Mesendoderm (in vitro differentiated cells): ENCODE measurements around the gene IDS.
"Not testable (repeated sequence)": the region's sequence is repeated elsewhere in the genome, so short reads cannot be mapped to it uniquely, and the experiment has no call there.

Source experiments
- DNase-seq: peaks from one replicate; pipeline ENCODE4 v3.0.0; 2013
- H2AK5ac ChIP-seq: 2 replicates; pipeline ENCODE4 v1.6.1; 2013; ENCODE audit warnings: low read length, inconsistent platforms
- H2BK120ac ChIP-seq: 2 replicates; pipeline ENCODE4 v1.6.1; 2013; ENCODE audit warnings: low read depth, mild to moderate bottlenecking, low read length, moderate library complexity, mixed read lengths
- H2BK15ac ChIP-seq: replicated peaks from 2 replicates; pipeline ENCODE4 v1.6.1; 2013; ENCODE audit warnings: low read depth, mild to moderate bottlenecking, moderate library complexity
- H2BK5ac ChIP-seq: 2 replicates; pipeline ENCODE4 v1.6.1; 2013; ENCODE audit warnings: low read length, inconsistent platforms
- H3K18ac ChIP-seq: 2 replicates; pipeline ENCODE4 v1.6.1; 2013; ENCODE audit warnings: mild to moderate bottlenecking, low read length, mixed read lengths
- H3K23ac ChIP-seq: one replicate; pipeline ENCODE4 v1.6.1; 2013; ENCODE audit warnings: low read length
- H3K27ac ChIP-seq: 2 replicates; pipeline ENCODE4 v1.5.1; 2013; ENCODE audit warnings: low read depth, mild to moderate bottlenecking, inconsistent platforms, low read length, moderate library complexity
- H3K27me3 ChIP-seq: 2 replicates; pipeline ENCODE4 v1.6.1; 2013; ENCODE audit warnings: low read length, control low read depth, mild to moderate bottlenecking, inconsistent platforms; ENCODE audit not compliant: insufficient read depth, poor library complexity
- H3K36me3 ChIP-seq: 2 replicates; pipeline ENCODE4 v1.6.1; 2013; ENCODE audit warnings: low read length, inconsistent platforms; ENCODE audit not compliant: control insufficient read depth, insufficient read depth
- H3K4ac ChIP-seq: one replicate; pipeline ENCODE4 v1.6.1; 2013; ENCODE audit warnings: low read depth, mild to moderate bottlenecking, low read length, moderate library complexity
- H3K4me1 ChIP-seq: 2 replicates; pipeline ENCODE4 v1.6.1; 2013; ENCODE audit warnings: low read depth, low read length, inconsistent platforms; ENCODE audit not compliant: control insufficient read depth
- H3K4me2 ChIP-seq: 2 replicates; pipeline ENCODE4 v1.6.1; 2013; ENCODE audit warnings: low read length
- H3K4me3 ChIP-seq: 2 replicates; pipeline ENCODE4 v1.5.1; 2013; ENCODE audit warnings: mild to moderate bottlenecking, low read length
- H3K56ac ChIP-seq: one replicate; pipeline ENCODE4 v1.6.1; 2013; ENCODE audit warnings: low read length
- H3K79me1 ChIP-seq: 2 replicates; pipeline ENCODE4 v1.6.1; 2013; ENCODE audit warnings: low read length, inconsistent platforms
- H3K79me2 ChIP-seq: 2 replicates; pipeline ENCODE4 v1.6.1; 2013; ENCODE audit warnings: mild to moderate bottlenecking, low read length; ENCODE audit not compliant: control insufficient read depth, insufficient read depth
- H3K9ac ChIP-seq: 2 replicates; pipeline ENCODE4 v1.6.1; 2013; ENCODE audit warnings: low read length, inconsistent platforms
- H4K5ac ChIP-seq: one replicate; pipeline ENCODE4 v1.6.1; 2013; ENCODE audit warnings: low read length
- H4K8ac ChIP-seq: one replicate; pipeline ENCODE4 v1.6.1; 2013; ENCODE audit warnings: low read depth, mild to moderate bottlenecking, control low read depth, low read length, moderate library complexity
- WGBS: extraction: QIAGEN DNeasy Blood & Tissue Kit; methylation state at CpG from one replicate; pipeline ENCODE4 v1.1.7; 2013; ENCODE audit warnings: low lambda C conversion rate, missing lambda C conversion rate; ENCODE audit not compliant: insufficient coverage; ENCODE audit errors: extremely low coverage; 5-methylcytosine and 5-hydroxymethylcytosine counted together

IDS gene

GRCh38 chrX:149488008-149488407, 17.1 kb downstream of the IDS start:
- not testable (repeated sequence) for H2AK5ac ChIP-seq, H3K4me1 ChIP-seq, H3K79me2 ChIP-seq, H2BK120ac ChIP-seq, H3K4me2 ChIP-seq, DNase-seq, H3K56ac ChIP-seq, H3K36me3 ChIP-seq, H4K5ac ChIP-seq, H2BK5ac ChIP-seq, H3K79me1 ChIP-seq, H3K18ac ChIP-seq, H3K27ac ChIP-seq, H3K4me3 ChIP-seq, H2BK15ac ChIP-seq, H3K4ac ChIP-seq, H3K27me3 ChIP-seq, H4K8ac ChIP-seq, H3K9ac ChIP-seq, H3K23ac ChIP-seq
- no CpG with 5 or more reads among the region's 9 CpGs for WGBS

DNA sequence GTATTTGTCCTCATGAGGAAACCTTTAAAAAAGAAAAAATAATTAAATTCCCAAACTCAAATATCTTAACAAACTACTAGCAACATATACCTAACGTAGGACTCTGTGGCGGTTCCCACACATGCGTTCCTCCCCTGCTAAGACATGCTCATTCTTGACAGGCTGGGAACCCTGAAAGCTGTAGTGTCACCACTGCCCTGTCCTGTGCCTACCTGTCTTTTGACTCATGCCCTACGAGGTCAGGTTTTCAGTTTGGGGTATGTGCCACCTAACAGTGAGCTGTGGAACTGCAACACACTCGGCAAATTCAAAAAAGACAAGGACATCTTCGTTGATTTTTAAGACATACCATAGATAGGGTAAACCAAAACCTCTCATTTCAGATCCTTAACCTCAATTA, 17.8 kb downstream of the IDS start:
- Histone ChIP-seq H3K4me3 (no peak overlapping the region), H3K27me3 (no peaks in the 10 kb centered on the region), H3K18ac (no peak overlapping the region), H3K79me2 (no peaks in the 10 kb centered on the region), H3K36me3 (no peaks in the 10 kb centered on the region), H3K79me1 (no peaks in the 10 kb centered on the region), H4K5ac (no peak overlapping the region), H3K23ac (no peak overlapping the region), H4K8ac (no peak overlapping the region), H3K4me1 (no peaks in the 10 kb centered on the region), H2AK5ac (no peak overlapping the region), H3K4me2 (no peak overlapping the region), H2BK15ac (no peak overlapping the region), H3K27ac (no peak overlapping the region), H3K9ac (no peak overlapping the region), H2BK5ac (no peak overlapping the region), H3K4ac (no peak overlapping the region), H2BK120ac (no peak overlapping the region), H3K56ac (no peak overlapping the region)
- no CpG with 5 or more reads among the region's 6 CpGs for WGBS
- DNase-seq = peak; percentile 41

DNA sequence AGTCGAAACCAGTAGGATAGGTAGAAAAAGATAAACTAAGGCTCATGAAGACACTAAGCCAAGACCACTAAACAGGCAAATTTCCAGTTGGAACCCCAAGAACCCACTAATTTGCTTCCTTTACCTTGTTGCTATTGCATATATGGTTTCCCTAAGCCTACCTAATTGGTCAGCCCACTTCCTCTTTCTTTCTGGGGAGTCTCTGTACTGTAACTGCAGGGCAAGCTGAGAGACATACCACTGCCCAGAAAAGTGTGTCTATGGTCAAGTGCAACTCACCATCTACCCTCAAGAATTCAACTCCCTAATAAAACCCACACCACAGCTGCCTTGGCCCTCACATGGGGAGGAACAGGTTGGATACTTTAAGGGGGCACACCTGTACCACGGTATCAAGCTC, 28.6 kb downstream of the IDS start:
- Histone ChIP-seq H2AK5ac (no peak overlapping the region), H3K18ac (no peak overlapping the region), H2BK5ac (no peak overlapping the region), H3K4me3 (no peak overlapping the region), H4K5ac (no peak overlapping the region), H3K27me3 (no peaks in the 10 kb centered on the region), H3K79me2 (no peaks in the 10 kb centered on the region), H3K4ac (no peak overlapping the region), H4K8ac (no peak overlapping the region), H3K79me1 (no peaks in the 10 kb centered on the region), H2BK15ac (no peak overlapping the region), H2BK120ac (no peak overlapping the region), H3K56ac (no peak overlapping the region), H3K27ac (no peak overlapping the region), H3K4me1 (no peaks in the 10 kb centered on the region), H3K23ac (no peak overlapping the region), H3K36me3 (no peaks in the 10 kb centered on the region), H3K4me2 (no peak overlapping the region), H3K9ac (no peak overlapping the region)
- DNase-seq = no peak
- no CpG with 5 or more reads among the region's 2 CpGs for WGBS

DNA sequence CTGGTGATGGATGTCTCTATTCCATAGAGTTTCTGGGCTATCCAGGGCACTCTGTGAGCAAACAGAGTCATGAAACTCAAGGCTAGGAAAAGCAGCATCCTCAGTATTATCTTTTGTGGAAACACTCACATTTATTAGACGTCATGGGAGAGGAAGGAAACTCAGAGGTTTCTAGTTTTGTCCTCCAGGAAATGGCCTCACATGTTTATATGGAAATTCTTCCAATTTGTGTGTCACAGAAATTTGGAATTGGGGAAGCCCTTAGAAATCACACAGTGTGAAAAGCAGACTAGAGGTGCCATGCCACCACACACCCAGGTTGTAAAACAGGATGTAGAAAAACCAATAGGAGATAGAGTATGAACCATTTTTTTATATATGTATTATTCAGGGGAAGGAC, 31.1 kb downstream of the IDS start:
- Histone ChIP-seq H3K4me2 (no peak overlapping the region), H3K4ac (no peak overlapping the region), H2BK120ac (no peak overlapping the region), H4K8ac (no peak overlapping the region), H3K23ac (no peak overlapping the region), H3K27me3 (no peaks in the 10 kb centered on the region), H3K56ac (no peak overlapping the region), H2AK5ac (no peak overlapping the region), H2BK15ac (no peak overlapping the region), H3K36me3 (no peaks in the 10 kb centered on the region), H4K5ac (no peak overlapping the region), H3K4me3 (no peak overlapping the region), H2BK5ac (no peak overlapping the region), H3K18ac (no peak overlapping the region), H3K79me1 (no peaks in the 10 kb centered on the region), H3K4me1 (no peaks in the 10 kb centered on the region), H3K27ac (no peak overlapping the region), H3K9ac (no peak overlapping the region), H3K79me2 (no peaks in the 10 kb centered on the region)
- DNase-seq = no peak
- WGBS = no CpG with 5 or more reads among the region's 1 CpG

- Histone ChIP-seq H3K4me3 (no peak overlapping the region), H3K36me3 (no peaks in the 10 kb centered on the region), H2BK15ac (no peak overlapping the region), H2BK120ac (no peak overlapping the region), H3K27me3 (no peaks in the 10 kb centered on the region), H2BK5ac (no peak overlapping the region), H4K8ac (no peak overlapping the region), H3K56ac (no peak overlapping the region), H3K18ac (no peak overlapping the region), H3K79me1 (no peaks in the 10 kb centered on the region), H4K5ac (no peak overlapping the region), H3K4me1 (no peaks in the 10 kb centered on the region), H3K27ac (no peak overlapping the region), H3K4me2 (no peak overlapping the region), H3K23ac (no peak overlapping the region), H3K79me2 (no peaks in the 10 kb centered on the region), H3K4ac (no peak overlapping the region), H3K9ac (no peak overlapping the region), H2AK5ac (no peak overlapping the region)
- DNase-seq = no peak
- no CpG with 5 or more reads among the region's 1 CpG for WGBS
Measured at GRCh38 chrX:149473092-149473491, 32.0 kb downstream of the IDS start.

- Histone ChIP-seq H2BK15ac (no peak overlapping the region), H3K56ac (no peak overlapping the region), H2AK5ac (no peak overlapping the region), H3K9ac (no peak overlapping the region), H4K5ac (no peak overlapping the region), H3K23ac (no peak overlapping the region), H3K79me1 (no peaks in the 10 kb centered on the region), H3K4me2 (no peak overlapping the region), H2BK120ac (no peak overlapping the region), H3K27ac (no peak overlapping the region), H3K4me3 (no peak overlapping the region), H3K4me1 (no peaks in the 10 kb centered on the region), H3K18ac (no peak overlapping the region), H3K4ac (no peak overlapping the region), H3K79me2 (no peaks in the 10 kb centered on the region), H3K27me3 (no peaks in the 10 kb centered on the region), H4K8ac (no peak overlapping the region), H2BK5ac (no peak overlapping the region), H3K36me3 (no peaks in the 10 kb centered on the region)
- DNase-seq = no peak
Measured at GRCh38 chrX:149472625-149473024, 32.5 kb downstream of the IDS start.
